ENCODE measurements around the gene PML. TPM values are rescaled to one million over a fixed set of nuclear protein-coding genes. Genes with fewer than 3 reads are reported as not detected.
A peak's percentile ranks its signal among the peaks of the same experiment; 100 is the strongest.
"Not testable (repeated sequence)": the region's sequence is repeated elsewhere in the genome, so short reads cannot be mapped to it uniquely, and the experiment has no call there.

PML gene
- total RNA-seq, 1 donor from 2014 or later: 22.3 TPM

- peak; percentile 84 for DNase-seq (ENCODE audit: missing footprints)
- ATAC-seq: peak; percentile 62
- intact Hi-C loops (cut with DNase I): loop anchor here (5.0 kb wide), 1 partner anchor 52 kb away; the partner anchor contains the start of genes PML and STOML1
Observed at GRCh38 chr15:74044267-74045110, 50.0 kb downstream of the PML start.

- DNase-seq (ENCODE audit: missing footprints) (no peak), ATAC-seq (no peak)
- intact Hi-C loops (cut with DNase I): loop anchor here (5.0 kb wide), 1 partner anchor 53 kb away; the partner anchor contains the start of genes PML and STOML1
Observed at GRCh38 chr15:74045184-74045583, 50.7 kb downstream of the PML start.

- intact Hi-C loops (cut with DNase I): loop anchor here (5.0 kb wide), 1 partner anchor 53 kb away; the partner anchor contains the start of genes PML and STOML1
Observed at GRCh38 chr15:74045636-74046274, 51.2 kb downstream of the PML start.

GRCh38 chr15:74046275-74046674 is 51.8 kb downstream of the PML start:
- ATAC-seq (no peak), DNase-seq (ENCODE audit: missing footprints) (no peak)
- intact Hi-C loops (cut with DNase I): loop anchor here (5.0 kb wide), 1 partner anchor 54 kb away; the partner anchor contains the start of genes PML and STOML1

More at GRCh38 chr15:74045636-74046274, 51.2 kb downstream of the PML start:
- no peak for ATAC-seq
- no peak for DNase-seq (ENCODE audit: missing footprints)

- ATAC-seq: no peak
- DNase-seq (ENCODE audit: missing footprints): no peak
- intact Hi-C loops (cut with DNase I): no loop called here
Observed at GRCh38 chr15:74050127-74050526, 55.6 kb downstream of the PML start.

- DNase-seq (ENCODE audit: missing footprints) (no peak), ATAC-seq (no peak)
- intact Hi-C loops (cut with DNase I): no loop called here
Observed at GRCh38 chr15:74050556-74051234, 56.2 kb downstream of the PML start.

GRCh38 chr15:74052271-74053260 is 58.0 kb downstream of the PML start:
- DNase-seq (ENCODE audit: missing footprints); ATAC-seq; intact Hi-C loops (cut with DNase I): not testable (repeated sequence)

- intact Hi-C loops (cut with DNase I): no loop called here
- ATAC-seq (no peak), DNase-seq (ENCODE audit: missing footprints) (no peak)
Observed at GRCh38 chr15:74053517-74053916, 59.0 kb downstream of the PML start.

- intact Hi-C loops (cut with DNase I): no loop called here
- DNase-seq (ENCODE audit: missing footprints) (peak; percentile 89), ATAC-seq (peak; percentile 81)
Observed at GRCh38 chr15:74053941-74054529, 59.5 kb downstream of the PML start.

GRCh38 chr15:74055804-74056203 is 61.3 kb downstream of the PML start:
- intact Hi-C loops (cut with DNase I): no loop called here
- ATAC-seq (no peak), DNase-seq (ENCODE audit: missing footprints) (no peak)

GRCh38 chr15:74056330-74056729 is 61.8 kb downstream of the PML start:
- intact Hi-C loops (cut with DNase I); DNase-seq (ENCODE audit: missing footprints); ATAC-seq: not testable (repeated sequence)

GRCh38 chr15:74059050-74059833 is 64.7 kb downstream of the PML start:
- DNase-seq (ENCODE audit: missing footprints); intact Hi-C loops (cut with DNase I); ATAC-seq: not testable (repeated sequence)

- no peak for DNase-seq (ENCODE audit: missing footprints)
- intact Hi-C loops (cut with DNase I): no loop called here
- ATAC-seq: no peak
Observed at GRCh38 chr15:74060251-74060650, 65.7 kb downstream of the PML start.

GRCh38 chr15:74062236-74062635 is 67.7 kb downstream of the PML start:
- DNase-seq (ENCODE audit: missing footprints) (no peak), ATAC-seq (no peak)
- intact Hi-C loops (cut with DNase I): no loop called here

GRCh38 chr15:74062671-74063070 is 68.2 kb downstream of the PML start:
- ATAC-seq (no peak), DNase-seq (ENCODE audit: missing footprints) (no peak)
- intact Hi-C loops (cut with DNase I): no loop called here

- DNase-seq (ENCODE audit: missing footprints); ATAC-seq; intact Hi-C loops (cut with DNase I): not testable (repeated sequence)
Observed at GRCh38 chr15:74063425-74064146, 69.1 kb downstream of the PML start.
